Measurements from ENCODE around the gene MEI4. TPM values are rescaled to one million over a fixed set of nuclear protein-coding genes. Genes with fewer than 3 reads are reported as not detected.

MEI4 gene
- polyA plus RNA-seq, 1 donor from 2014 or later = not detected

Other genes with a start within 250 kb of the MEI4 start
- gene HTR1B, start 189.5 kb upstream of the MEI4 start, polyA plus RNA-seq = 0.19 and 0.58 TPM in 2 replicates